HG03095 (cell line): ENCODE measurements around the gene CDNF.

ENCODE experiments used
- ATAC-seq: cut with Tn5 transposase; IDR thresholded peaks from one replicate; pipeline ENCODE4 v1.9.1; 2021; ENCODE audit warnings: moderate library complexity; ENCODE audit not compliant: unreplicated experiment

Gene CDNF

DNA sequence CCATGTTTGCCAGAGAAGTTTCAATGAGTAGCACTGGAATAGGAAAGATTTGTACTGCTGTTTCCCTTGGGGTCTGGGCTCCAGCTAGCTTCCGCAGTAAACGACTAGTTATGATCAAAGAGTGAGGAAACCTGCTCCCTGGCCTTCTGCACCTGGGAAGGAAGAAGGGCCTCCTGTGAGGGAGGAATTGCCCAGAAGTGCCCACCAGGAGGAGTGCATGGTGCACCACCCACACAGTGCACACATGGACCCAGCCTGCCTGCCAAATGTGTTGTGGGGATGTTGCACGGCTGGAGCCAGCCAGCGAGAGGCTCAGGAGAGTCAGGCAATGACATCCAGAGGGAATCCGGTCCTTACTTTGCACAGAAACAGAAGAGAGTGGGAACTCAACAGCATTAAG, 36.1 kb downstream of the CDNF start:
- no peak for ATAC-seq

DNA sequence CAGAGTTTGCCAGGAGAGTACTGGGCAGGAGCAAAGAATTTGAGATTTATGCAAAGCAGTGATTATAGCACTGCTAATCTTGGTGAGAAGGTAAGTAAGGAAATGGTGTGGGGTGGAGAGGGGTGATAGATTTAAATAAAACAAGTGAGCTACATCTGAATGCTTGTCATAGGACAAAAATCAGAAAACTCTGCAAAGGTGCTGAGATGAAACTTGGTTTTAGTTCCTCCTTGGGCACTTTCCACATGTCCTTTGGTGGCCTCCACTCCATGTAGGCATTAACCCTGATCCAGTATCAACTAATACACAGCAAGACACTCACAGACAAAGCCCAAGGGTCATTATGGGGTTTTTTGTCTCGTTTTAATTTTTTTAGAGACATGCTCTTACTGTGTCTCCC, 37.4 kb downstream of the CDNF start:
- no peak for ATAC-seq

DNA sequence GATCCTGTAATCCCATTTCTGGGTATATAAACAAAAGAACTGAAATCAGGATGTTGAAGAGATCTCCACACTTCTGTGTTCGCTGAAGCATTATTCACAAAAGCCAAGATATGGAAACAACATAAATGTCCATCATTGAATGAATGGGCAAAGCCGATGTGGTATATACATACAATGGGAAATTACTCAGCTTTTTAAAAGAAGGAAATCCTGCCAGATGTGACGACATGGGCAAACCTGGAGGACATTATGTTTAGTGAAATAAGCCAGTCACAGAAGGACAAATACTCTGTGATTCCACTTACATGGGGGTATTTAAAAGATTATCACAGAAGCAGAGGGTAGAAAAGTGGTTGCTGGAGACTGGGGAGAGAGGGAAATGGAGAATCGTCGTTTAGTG, 39.2 kb downstream of the CDNF start:
- no peak for ATAC-seq

DNA sequence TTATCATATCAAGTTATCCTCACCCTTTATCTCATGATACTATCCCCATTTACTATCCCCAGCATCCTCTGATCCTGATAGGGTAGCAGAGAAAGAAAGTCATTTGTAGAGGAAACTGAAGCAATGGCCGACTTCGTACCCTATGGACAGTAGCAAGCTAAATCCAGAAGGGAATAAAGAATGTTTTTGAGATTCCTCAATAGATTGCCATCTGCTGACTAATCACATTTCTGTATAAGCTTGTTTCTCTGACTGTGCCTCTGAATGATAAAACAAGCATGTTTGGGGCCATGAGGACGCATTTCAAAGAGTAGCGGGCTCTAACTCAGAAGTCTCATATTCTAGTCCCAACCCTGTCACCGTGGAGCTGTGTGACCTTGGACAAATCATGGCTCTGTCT, 49.9 kb downstream of the CDNF start:
- ATAC-seq = no peak

DNA sequence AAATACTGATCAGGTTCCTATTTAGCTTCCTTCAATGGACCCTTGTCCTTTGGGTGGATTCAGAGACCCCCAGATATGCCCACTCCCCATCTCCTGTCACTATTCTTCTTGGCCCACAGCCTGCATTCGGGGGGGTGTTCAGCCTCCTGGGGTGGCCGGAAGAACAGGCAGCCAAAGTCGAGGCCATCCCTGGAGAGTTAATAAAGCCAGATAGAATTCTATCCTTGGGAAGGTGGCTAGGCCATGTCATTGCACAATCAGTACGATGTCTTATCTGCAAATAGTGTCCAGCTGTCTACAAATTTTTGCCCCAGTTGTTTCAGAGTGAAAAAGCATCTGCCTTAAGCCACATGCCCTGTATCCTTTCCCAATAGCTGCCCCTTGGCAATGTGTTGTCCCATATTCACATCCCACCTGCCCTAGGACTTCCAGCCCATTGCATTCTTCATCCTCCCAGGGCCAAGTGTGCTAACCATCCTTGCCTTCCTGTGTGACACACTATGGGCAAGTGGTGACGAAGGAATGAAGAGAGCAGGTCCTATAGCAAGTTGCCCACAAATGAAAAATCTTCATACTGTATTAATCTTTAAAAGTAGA, 53.3 kb downstream of the CDNF start:
- no peak for ATAC-seq

DNA sequence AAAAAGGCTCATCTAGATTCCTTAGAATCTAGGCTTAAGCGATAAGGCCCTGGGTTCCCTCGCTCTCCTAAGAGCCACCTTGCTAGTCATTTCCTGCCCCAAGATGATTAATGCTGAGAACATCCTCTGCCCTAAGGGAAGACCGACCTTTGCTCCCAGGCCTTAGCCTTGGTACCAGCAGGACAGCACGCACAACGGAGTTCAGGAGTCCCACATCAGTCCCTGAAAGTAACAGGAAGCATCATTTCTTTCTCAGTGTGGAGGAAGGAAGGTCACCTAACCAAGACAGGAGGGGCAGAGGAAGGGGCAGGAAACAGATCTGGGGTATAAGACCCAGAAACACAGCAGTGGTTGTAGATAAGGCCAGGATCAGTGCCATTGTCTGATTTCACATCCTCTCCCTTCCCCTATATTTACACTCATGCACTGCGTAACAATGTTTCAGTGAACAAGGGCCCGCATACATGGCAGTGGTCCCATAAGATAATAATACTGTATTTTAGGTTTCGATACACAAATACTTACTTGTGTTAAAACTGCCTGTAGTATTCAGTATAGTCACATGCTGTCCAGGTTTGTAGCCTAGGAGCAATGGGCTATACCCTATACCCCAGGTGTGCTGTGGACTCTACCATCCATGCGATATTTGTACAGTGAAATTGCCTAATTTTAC, 55.0 kb downstream of the CDNF start:
- ATAC-seq = no peak

DNA sequence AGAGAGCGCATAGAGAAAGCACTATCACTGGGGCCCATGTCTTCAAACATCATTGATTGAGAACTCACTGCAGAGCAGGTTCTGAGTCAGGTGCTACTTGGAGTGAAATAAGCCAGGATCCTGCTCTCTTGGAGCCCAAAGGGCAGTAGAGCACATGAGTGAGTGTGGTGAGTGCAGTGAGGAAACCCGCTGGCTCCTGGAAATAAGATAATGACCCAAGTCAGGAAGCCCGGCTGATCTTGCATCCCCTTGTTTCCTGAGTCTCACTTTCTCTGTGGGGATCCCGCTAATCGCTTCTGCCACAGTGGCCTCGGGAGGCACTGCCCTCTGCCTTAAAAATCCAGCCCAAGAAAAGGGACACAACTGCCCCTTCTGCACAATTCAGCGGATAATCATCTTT, 56.1 kb downstream of the CDNF start:
- no peak for ATAC-seq

DNA sequence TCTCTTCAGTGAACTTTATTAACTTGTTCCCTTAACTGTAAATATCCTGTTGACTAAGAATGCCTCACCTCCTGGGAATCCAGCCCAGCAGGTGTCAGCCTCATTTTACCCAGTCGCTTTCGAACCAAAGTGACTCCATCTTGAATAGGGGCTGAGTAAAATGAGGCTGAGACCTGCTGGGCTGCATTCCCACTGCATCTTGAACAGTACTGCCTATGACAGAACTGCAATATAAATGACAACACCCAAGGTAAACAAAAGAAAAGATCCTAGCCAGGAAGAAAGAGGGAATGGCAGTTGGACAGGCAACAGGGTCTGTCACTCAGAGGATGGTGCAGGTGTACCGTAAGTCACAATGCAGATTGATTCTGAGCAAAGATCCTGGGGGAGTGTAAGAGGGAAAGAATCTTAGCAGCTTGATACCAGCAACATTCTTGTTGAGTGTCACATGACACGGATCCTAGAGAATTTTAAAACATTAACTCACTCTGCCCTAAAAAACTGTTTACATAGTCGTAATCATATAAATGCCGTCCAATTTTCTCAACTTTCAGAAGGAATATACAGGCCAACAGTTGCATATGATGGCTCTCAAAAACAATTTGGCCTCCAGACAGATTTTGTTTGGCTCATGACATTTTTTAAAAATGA, 58.7 kb downstream of the CDNF start:
- no peak for ATAC-seq

DNA sequence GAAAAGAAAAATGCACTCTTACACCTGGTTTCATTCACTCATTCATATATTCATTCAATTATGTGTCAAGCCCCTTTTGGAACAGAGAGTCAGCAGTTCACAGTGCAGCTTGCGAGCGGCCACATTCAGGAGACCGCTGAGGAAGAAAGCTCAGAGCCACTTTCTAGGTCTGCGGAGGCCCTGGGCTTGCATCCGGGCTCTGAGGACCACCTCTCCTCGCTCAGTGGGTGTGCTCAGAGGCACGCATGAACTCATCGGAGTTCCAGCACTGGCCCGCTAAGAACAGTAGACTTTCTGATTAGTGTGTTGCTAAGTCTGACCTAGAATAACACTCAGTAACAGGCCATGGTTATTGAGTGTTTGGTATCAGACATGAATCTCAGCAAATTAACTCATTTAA, 61.3 kb downstream of the CDNF start:
- ATAC-seq = no peak

DNA sequence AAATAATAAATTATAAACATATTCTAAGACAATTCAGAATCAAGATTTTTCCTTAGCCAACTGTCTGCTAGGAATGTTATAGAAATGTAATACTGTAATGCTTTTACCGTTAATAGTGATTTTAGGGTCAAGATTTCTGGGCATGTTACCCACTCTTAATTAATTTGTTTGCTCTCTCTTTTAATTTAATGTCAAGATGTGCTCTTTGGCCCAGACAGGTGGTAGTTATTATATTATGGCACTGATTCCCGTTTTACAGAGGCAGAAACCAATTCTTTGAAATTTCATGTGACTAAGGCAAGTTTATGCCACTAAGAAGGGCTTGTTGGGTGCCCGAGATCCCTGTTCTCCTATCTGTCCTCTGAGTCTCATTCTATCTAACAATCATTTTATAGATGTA, 62.2 kb downstream of the CDNF start:
- no peak for ATAC-seq

DNA sequence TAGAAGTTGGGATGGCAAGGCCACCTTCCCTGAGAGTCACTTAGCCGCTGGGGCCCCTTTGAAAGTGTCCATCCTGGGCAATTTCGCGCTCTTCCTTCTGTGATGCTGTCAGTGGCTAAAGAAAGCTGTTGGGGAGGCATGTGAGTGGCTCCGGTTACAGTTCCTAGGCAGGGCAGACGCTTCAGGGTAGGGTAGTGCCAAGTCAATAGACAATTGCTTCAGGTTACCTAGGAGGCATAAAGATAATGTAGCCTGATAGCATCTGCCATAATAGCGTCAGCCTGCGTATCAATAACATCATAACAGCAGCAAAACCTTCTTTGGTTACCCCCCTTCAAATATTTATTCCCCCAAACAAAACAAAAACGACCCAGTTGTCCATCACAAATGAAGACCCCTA, 63.0 kb downstream of the CDNF start, which contains the start of gene FAM107B:
Gene FAM107B (minus strand): TSS at position 101 of the 400 bp plus-strand sequence. CDS start 234 bp downstream, outside the sequence.
- no peak for ATAC-seq

DNA sequence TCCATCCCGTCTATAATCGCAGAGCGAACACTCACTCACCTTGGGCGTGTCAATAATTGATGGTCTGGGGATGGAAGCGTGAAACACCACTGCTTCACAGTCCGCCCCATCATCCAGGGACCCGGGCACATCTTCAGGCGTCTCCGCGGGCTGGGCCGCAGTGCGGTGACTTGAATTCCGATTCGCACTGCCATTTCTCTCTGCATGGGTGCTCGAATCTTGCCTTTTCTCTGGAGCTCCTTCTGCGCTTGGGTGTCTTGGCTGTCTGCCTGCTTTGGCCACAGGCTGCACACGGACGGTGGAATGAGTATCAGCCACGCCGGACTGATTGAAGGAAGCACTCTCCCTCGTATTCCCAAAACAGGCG, 63.6 kb downstream of the CDNF start:
- ATAC-seq = no peak

DNA sequence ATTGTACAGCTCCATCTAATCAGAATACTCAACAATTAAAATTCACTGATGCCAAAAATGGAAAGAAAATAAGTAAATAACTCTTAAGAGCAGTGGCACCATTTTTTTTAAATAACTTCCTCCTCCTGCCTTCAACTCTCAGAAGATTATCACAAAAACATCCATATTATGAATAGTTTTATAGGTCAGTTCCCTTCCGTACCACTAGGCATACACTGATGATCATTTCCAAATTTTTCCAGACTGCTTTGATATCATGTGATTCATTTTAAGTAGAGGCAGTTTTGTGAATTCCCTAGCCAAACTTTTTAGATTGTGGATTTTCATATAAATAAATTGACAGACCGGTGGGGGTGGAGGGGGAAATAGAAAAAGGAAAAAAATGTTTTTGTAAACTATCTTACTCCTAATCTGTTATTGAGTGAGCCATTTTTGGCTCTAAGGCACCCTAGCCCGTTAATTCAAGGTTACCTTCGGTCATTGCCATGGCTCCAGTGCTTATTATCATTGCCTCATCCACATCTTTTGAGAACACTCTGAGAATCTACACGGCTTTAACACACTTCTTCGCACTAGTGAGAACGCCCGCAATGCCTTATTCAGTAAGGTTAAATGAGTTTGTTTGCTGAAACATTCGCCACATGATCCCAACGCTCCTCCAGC, 64.2 kb downstream of the CDNF start:
- no peak for ATAC-seq

DNA sequence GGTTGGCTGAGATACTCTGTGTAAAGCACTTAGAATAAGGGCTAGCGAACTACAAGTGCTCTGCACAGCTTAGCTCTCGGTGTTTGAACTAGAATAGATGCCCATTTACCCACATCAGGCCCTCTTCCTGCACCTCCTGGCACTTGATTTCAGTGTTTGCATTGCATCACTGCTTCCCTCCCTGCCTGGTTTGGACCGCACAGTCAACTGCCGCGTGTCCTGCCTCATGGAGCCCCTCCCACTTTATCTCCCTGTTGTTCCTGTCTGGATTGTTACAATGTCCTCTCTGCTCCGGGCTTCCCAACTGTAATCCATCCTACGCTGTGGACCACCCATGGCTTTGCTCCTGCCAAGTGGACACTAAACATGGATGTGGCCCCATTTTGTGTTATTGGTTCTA, 65.4 kb downstream of the CDNF start:
- no peak for ATAC-seq

DNA sequence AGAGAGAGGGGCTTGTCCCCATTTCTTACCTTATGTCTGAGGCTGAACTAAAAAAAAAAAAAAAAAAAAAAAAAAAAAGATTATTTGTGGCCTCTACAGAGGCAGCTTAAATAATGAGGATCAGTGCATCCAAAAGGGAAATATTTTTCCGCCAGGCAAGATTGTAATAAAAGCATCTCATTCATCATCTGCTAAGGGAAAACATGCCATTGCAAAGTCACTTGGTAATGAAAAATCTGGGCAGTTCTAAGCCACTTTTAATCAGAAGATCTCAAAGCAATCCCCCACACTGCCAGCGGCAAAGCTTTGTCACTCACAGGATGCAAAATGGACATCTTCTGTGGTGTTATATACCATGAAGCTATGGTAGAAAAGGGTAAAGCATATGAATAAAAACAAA, 66.9 kb downstream of the CDNF start:
- no peak for ATAC-seq
